Neural progenitor cell (in vitro differentiated cells): Measurements from ENCODE around the gene KLF6.

Experiments used
- CTCF ChIP-seq: fragments of 200-600 bp; sonication (generic); IDR thresholded peaks from 2 replicates; pipeline ENCODE4 v1.5.1; 2017; ENCODE audit warnings: antibody characterized with exemption, mild to moderate bottlenecking
- EZH2 ChIP-seq: fragments of 200-600 bp; sonication (generic); IDR thresholded peaks from 2 replicates; pipeline ENCODE4 v1.6.1; 2017; ENCODE audit warnings: antibody characterized with exemption, mild to moderate bottlenecking, moderate library complexity

- TF ChIP-seq CTCF: no peak
- TF ChIP-seq EZH2: no peak
These were observed 5.3 kb upstream of the KLF6 start for GRCh38 chr10:3790272-3790671.
